AG09309 (cell line): ENCODE results near the gene MAPT.

Source experiments
- DNase-seq: peaks from one replicate; pipeline ENCODE4 v3.0.0-alpha.2; 2010; ENCODE audit warnings: low read depth
- H3K4me3 ChIP-seq: 2 replicates; pipeline ENCODE4 v1.5.1; 2011; ENCODE audit warnings: mild to moderate bottlenecking, low read depth, low read length, moderate library complexity; ENCODE audit not compliant: control insufficient read depth
- CTCF ChIP-seq: IDR thresholded peaks from 2 replicates; pipeline ENCODE4 v1.5.1; 2011; ENCODE audit warnings: mild to moderate bottlenecking, low read depth, low read length, inconsistent platforms; ENCODE audit not compliant: insufficient read depth, control insufficient read depth; ENCODE audit errors: missing control alignments

Gene MAPT

GRCh38 chr17:45895969-45896785 is 1.8 kb downstream of the MAPT start:
- DNase-seq = no peak
- no peak for TF ChIP-seq CTCF
- no peak overlapping the region for H3K4me3 ChIP-seq

- DNase-seq = no peak
- no peak for TF ChIP-seq CTCF
- H3K4me3 ChIP-seq = no peak overlapping the region
Observed at GRCh38 chr17:45896803-45897693, 2.7 kb downstream of the MAPT start.

- TF ChIP-seq CTCF = no peak
- H3K4me3 ChIP-seq = no peak overlapping the region
- no peak for DNase-seq
Observed at GRCh38 chr17:45900136-45900535, 5.8 kb downstream of the MAPT start.

GRCh38 chr17:45900723-45901415 is 6.5 kb downstream of the MAPT start:
- TF ChIP-seq CTCF = no peak
- DNase-seq = no peak
- H3K4me3 ChIP-seq = no peak overlapping the region

GRCh38 chr17:45902892-45903346 is 8.6 kb downstream of the MAPT start:
- DNase-seq = no peak
- TF ChIP-seq CTCF = no peak
- H3K4me3 ChIP-seq = no peak overlapping the region

- DNase-seq = no peak
- no peak overlapping the region for H3K4me3 ChIP-seq
- no peak for TF ChIP-seq CTCF
Observed at GRCh38 chr17:45904866-45905265, 10.5 kb downstream of the MAPT start.
